Activated naive CD4-positive, alpha-beta T cell treated with anti-CD3 and anti-CD28 coated beads, Interleukin-2, amount 50 U/mL, for 72 hours (primary cell): ENCODE results near the gene DRGX. TPM values are rescaled to one million over a fixed set of nuclear protein-coding genes. Genes with fewer than 3 reads are reported as not detected.

ENCODE experiments used
- ATAC-seq, 2 donors: fragments of 150-1000 bp; cut with Tn5 transposase; 2 replicates each; pipeline ENCODE4 v1.10.0; 2021; ENCODE audit warnings: mild to moderate bottlenecking in 2 of 2, moderate library complexity in 2 of 2
- DNase-seq, 2 donors: peaks; one replicate each; pipeline ENCODE4 v3.0.0; 2021 to 2022; ENCODE audit warnings: low spot score in 2 of 2
- H3K27ac Mint-ChIP-seq, 2 donors: one replicate each; pipeline ENCODE4 v1.8.0; 2022; ENCODE audit warnings: mild to moderate bottlenecking in 2 of 2, mixed read lengths in 2 of 2
- H3K36me3 Mint-ChIP-seq, 2 donors: one replicate each; pipeline ENCODE4 v1.8.0; 2022; ENCODE audit warnings: mixed read lengths in 2 of 2
- H3K9me3 Mint-ChIP-seq, 2 donors: one replicate each; pipeline ENCODE4 v1.8.0; 2022; ENCODE audit warnings: mixed read lengths in 2 of 2
- total RNA-seq, 2 donors: library from RNA; stranded (reverse); gene quantifications; one replicate each; pipeline ENCODE4 v1.2.3, GENCODE V29; 2022

Gene DRGX
- total RNA-seq, 2 donors from 2014 or later: not detected

GRCh38 chr10:49393301-49393700 lies 2.6 kb downstream of the DRGX start:
- peaks cover 0 to under 1% of the 10 kb centered on the region in 2 donors for H3K36me3 Mint-ChIP-seq
- DNase-seq: no peak
- H3K27ac Mint-ChIP-seq: no peak overlapping the region
- no peaks in the 10 kb centered on the region for H3K9me3 Mint-ChIP-seq
- no peak for ATAC-seq

GRCh38 chr10:49389361-49389933 lies 6.4 kb downstream of the DRGX start:
- Mint-ChIP-seq H3K9me3 (no peaks in the 10 kb centered on the region), H3K36me3 (no peaks in the 10 kb centered on the region), H3K27ac (no peak overlapping the region)
- DNase-seq: no peak
- no peak for ATAC-seq

GRCh38 chr10:49388161-49388560 lies 7.7 kb downstream of the DRGX start:
- Mint-ChIP-seq H3K36me3 (no peaks in the 10 kb centered on the region), H3K9me3 (no peaks in the 10 kb centered on the region), H3K27ac (no peak overlapping the region)
- ATAC-seq: no peak
- no peak for DNase-seq

GRCh38 chr10:49387071-49387470 lies 8.8 kb downstream of the DRGX start:
- Mint-ChIP-seq H3K36me3 (no peaks in the 10 kb centered on the region), H3K27ac (no peak overlapping the region), H3K9me3 (no peaks in the 10 kb centered on the region)
- ATAC-seq (no peak), DNase-seq (no peak)

- no peak for DNase-seq
- ATAC-seq: no peak
- H3K27ac Mint-ChIP-seq: no peak overlapping the region
- H3K9me3 Mint-ChIP-seq: no peaks in the 10 kb centered on the region
- no peaks in the 10 kb centered on the region for H3K36me3 Mint-ChIP-seq
These were observed 9.7 kb downstream of the DRGX start for GRCh38 chr10:49385939-49386922.

- Mint-ChIP-seq H3K9me3 (no peaks in the 10 kb centered on the region), H3K36me3 (no peaks in the 10 kb centered on the region), H3K27ac (no peak overlapping the region)
- DNase-seq: no peak
- no peak for ATAC-seq
These were observed 11.5 kb downstream of the DRGX start for GRCh38 chr10:49384268-49384953.

GRCh38 chr10:49383853-49384252 lies 12.0 kb downstream of the DRGX start:
- DNase-seq: no peak
- no peaks in the 10 kb centered on the region for H3K9me3 Mint-ChIP-seq
- no peak for ATAC-seq
- H3K36me3 Mint-ChIP-seq: no peaks in the 10 kb centered on the region
- H3K27ac Mint-ChIP-seq: no peak overlapping the region

- no peak for ATAC-seq
- H3K27ac Mint-ChIP-seq: no peak overlapping the region
These were observed 13.1 kb downstream of the DRGX start for GRCh38 chr10:49382826-49383225.

GRCh38 chr10:49382226-49382625 lies 13.7 kb downstream of the DRGX start:
- no peak for DNase-seq
- no peak for ATAC-seq
- no peak overlapping the region for H3K27ac Mint-ChIP-seq
- H3K36me3 Mint-ChIP-seq: no peaks in the 10 kb centered on the region
- no peaks in the 10 kb centered on the region for H3K9me3 Mint-ChIP-seq

More at GRCh38 chr10:49382826-49383225, 13.1 kb downstream of the DRGX start:
- Mint-ChIP-seq H3K36me3 (no peaks in the 10 kb centered on the region), H3K9me3 (no peaks in the 10 kb centered on the region)
- DNase-seq: no peak

GRCh38 chr10:49381111-49381900 lies 14.6 kb downstream of the DRGX start:
- H3K27ac Mint-ChIP-seq: no peak overlapping the region
- H3K9me3 Mint-ChIP-seq: no peaks in the 10 kb centered on the region
- ATAC-seq (no peak), DNase-seq (no peak)
- H3K36me3 Mint-ChIP-seq: no peaks in the 10 kb centered on the region

GRCh38 chr10:49379596-49380410 lies 16.1 kb downstream of the DRGX start:
- H3K27ac Mint-ChIP-seq: no peak overlapping the region
- DNase-seq (no peak), ATAC-seq (no peak)
- no peaks in the 10 kb centered on the region for H3K36me3 Mint-ChIP-seq
- no peaks in the 10 kb centered on the region for H3K9me3 Mint-ChIP-seq

- H3K27ac Mint-ChIP-seq: no peak overlapping the region
- no peaks in the 10 kb centered on the region for H3K36me3 Mint-ChIP-seq
These were observed 18.6 kb downstream of the DRGX start for GRCh38 chr10:49377256-49377655.

GRCh38 chr10:49375611-49376010 lies 20.3 kb downstream of the DRGX start:
- no peaks in the 10 kb centered on the region for H3K36me3 Mint-ChIP-seq
- ATAC-seq (no peak), DNase-seq (peak in 1 of 2 donors; percentile 13)
- no peak overlapping the region for H3K27ac Mint-ChIP-seq
- no peaks in the 10 kb centered on the region for H3K9me3 Mint-ChIP-seq

More at GRCh38 chr10:49377256-49377655, 18.6 kb downstream of the DRGX start:
- DNase-seq (peak in 1 of 2 donors; percentile 20), ATAC-seq (no peak)
- H3K9me3 Mint-ChIP-seq: no peaks in the 10 kb centered on the region

- H3K9me3 Mint-ChIP-seq: no peaks in the 10 kb centered on the region
- H3K27ac Mint-ChIP-seq: no peak overlapping the region
- ATAC-seq (no peak), DNase-seq (no peak)
- H3K36me3 Mint-ChIP-seq: no peaks in the 10 kb centered on the region
These were observed 21.1 kb downstream of the DRGX start for GRCh38 chr10:49374740-49375139.

- Mint-ChIP-seq H3K27ac (no peak overlapping the region), H3K36me3 (no peaks in the 10 kb centered on the region), H3K9me3 (no peaks in the 10 kb centered on the region)
- DNase-seq: no peak
- no peak for ATAC-seq
These were observed 22.5 kb downstream of the DRGX start for GRCh38 chr10:49373361-49373760.

GRCh38 chr10:49371967-49372366 lies 23.9 kb downstream of the DRGX start:
- DNase-seq: no peak
- no peaks in the 10 kb centered on the region for H3K9me3 Mint-ChIP-seq
- no peak for ATAC-seq
- no peaks in the 10 kb centered on the region for H3K36me3 Mint-ChIP-seq
- no peak overlapping the region for H3K27ac Mint-ChIP-seq
